Activated naive CD4-positive, alpha-beta T cell treated with anti-CD3 and anti-CD28 coated beads, Interleukin-2, amount 50 U/mL, for 24 hours (primary cell): ENCODE results near the gene TTC39B.
A peak's percentile ranks its signal among the peaks of the same experiment; 100 is the strongest.

Experiments used
- H3K27ac Mint-ChIP-seq: one replicate; pipeline ENCODE4 v1.8.0; 2021; ENCODE audit warnings: mild to moderate bottlenecking, mixed read lengths
- H3K27me3 Mint-ChIP-seq: one replicate; pipeline ENCODE4 v1.8.0; 2021; ENCODE audit warnings: mixed read lengths
- H3K36me3 Mint-ChIP-seq: one replicate; pipeline ENCODE4 v1.8.0; 2021; ENCODE audit warnings: mixed read lengths
- H3K4me1 Mint-ChIP-seq: one replicate; pipeline ENCODE4 v1.8.0; 2021; ENCODE audit warnings: mixed read lengths
- H3K4me3 Mint-ChIP-seq: one replicate; pipeline ENCODE4 v1.8.0; 2021; ENCODE audit warnings: mild to moderate bottlenecking, mixed read lengths
- H3K9me3 Mint-ChIP-seq: one replicate; pipeline ENCODE4 v1.8.0; 2021; ENCODE audit warnings: mixed read lengths

TTC39B gene

DNA sequence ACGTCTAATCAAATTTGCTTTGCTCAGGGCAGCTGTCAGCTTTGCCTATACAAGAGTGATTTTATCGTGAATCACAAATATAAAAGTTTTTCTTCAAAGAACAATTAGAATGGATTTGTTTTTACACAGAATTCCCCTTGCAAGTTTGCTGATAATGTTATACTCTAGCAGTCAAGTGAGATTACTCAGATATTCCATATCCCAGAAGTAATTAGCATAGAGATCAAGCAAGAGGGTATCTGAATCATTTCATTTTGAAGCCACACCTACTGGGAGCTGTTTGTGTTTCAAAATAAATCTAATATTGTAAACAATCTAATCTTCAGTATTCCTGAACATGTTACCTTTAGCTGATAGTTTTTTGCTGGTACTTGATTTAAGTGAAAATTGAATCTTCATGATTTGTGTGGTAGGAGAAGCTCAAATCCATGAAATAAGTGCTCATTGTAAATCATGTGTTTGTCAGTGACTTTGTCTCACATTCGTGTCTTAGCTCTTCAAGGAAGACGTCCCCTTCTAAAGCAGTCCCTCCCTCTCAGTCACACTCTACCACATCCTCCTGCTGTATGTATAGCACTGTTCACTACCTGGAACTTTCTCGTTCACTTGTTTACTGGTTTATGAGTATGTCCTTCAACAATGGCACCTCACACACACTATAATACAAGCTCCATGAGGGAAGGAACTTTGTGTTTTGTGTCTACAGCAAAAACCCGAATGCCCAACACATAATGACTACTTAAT is 3.3 kb upstream of the TTC39B start:
- H3K36me3 Mint-ChIP-seq: peaks cover 3% of the 10 kb centered on the region
- peak overlapping the region; percentile 51 for H3K4me3 Mint-ChIP-seq
- H3K27ac Mint-ChIP-seq: peak overlapping the region; percentile 91
- H3K4me1 Mint-ChIP-seq: peaks cover 53% of the 10 kb centered on the region
- H3K27me3 Mint-ChIP-seq: no peaks in the 10 kb centered on the region
- no peaks in the 10 kb centered on the region for H3K9me3 Mint-ChIP-seq

DNA sequence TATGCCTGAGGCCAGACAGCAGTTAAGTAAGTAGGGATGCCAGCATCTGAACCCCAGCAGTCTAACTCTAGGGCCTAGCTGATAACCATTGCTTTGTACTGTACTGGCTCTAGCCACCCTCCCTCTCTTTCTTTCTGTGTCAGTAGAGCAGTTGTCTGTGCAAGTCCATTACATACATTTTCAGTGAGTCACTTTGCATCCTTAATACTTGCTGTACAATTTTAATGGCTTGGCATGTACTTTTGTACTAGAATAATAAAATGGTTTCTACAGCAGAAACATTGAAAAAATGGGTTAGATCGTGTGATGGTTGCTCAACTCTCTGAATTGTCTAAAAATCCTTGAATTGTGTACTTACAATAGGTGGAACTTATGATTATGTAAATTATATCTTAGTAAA is 1.5 kb upstream of the TTC39B start:
- H3K9me3 Mint-ChIP-seq: no peaks in the 10 kb centered on the region
- peak overlapping the region; percentile 80 for H3K27ac Mint-ChIP-seq
- H3K27me3 Mint-ChIP-seq: no peaks in the 10 kb centered on the region
- H3K36me3 Mint-ChIP-seq: peaks cover 7% of the 10 kb centered on the region
- peaks cover 67% of the 10 kb centered on the region for H3K4me1 Mint-ChIP-seq
- H3K4me3 Mint-ChIP-seq: peak overlapping the region; percentile 98

DNA sequence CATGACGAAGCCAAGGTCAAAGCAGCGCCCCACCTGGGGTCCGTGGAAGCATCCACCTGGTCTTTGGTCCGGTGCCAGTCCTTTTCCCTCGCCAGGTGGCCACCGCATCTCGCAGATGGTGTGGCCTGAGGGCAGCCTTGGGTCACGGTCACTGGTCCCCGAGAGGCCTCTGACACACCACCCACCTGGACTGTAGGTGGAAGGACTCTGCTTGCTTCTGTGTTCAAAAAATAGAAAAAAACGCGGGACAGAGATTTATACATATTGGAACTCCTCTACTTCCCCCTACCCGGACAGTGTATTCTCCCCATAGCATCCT is 466 bp upstream of the TTC39B start:
- Mint-ChIP-seq H3K4me3 (peak overlapping the region; percentile 98), H3K4me1 (peaks cover 67% of the 10 kb centered on the region), H3K27me3 (no peaks in the 10 kb centered on the region), H3K27ac (peak overlapping the region; percentile 88), H3K36me3 (peaks cover 5% of the 10 kb centered on the region), H3K9me3 (no peaks in the 10 kb centered on the region)

DNA sequence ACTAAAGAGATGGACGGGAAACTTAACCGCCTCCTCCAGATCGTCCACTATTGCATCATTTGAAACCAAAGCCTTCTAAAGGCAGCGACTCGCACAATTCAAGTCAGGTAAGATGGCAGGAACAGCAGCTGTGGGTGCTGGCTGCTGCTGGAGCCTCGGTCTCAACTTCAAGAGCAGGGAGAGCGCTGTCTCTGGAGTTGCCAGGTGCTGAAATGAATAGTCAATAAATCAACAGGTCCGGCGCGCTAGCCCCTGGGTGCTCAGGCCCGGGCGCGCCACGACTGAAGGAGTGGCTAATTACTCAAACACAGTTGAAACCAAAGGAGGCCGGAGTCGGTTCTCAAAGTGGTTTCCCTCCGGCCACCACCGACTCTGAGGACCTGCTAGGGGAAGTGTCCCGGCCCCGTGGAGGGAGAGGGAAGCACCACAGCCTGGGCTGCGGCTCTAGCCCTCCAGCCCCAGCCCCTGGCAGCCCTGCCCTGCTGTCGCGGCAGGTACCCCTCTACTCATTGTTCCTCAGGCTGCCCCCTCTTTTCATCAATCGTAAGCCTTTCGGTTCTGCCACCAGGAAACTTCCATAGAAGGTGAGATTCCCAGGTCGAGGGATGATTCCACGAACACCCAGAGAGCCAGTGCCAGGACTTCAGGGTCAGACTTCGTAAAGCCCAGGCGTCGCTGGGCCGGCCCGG is 804 bp downstream of the TTC39B start:
- no peaks in the 10 kb centered on the region for H3K9me3 Mint-ChIP-seq
- H3K4me1 Mint-ChIP-seq: peaks cover 63% of the 10 kb centered on the region
- H3K27me3 Mint-ChIP-seq: no peaks in the 10 kb centered on the region
- H3K36me3 Mint-ChIP-seq: peaks cover 6% of the 10 kb centered on the region
- peak overlapping the region; percentile 98 for H3K4me3 Mint-ChIP-seq
- peak overlapping the region; percentile 92 for H3K27ac Mint-ChIP-seq

DNA sequence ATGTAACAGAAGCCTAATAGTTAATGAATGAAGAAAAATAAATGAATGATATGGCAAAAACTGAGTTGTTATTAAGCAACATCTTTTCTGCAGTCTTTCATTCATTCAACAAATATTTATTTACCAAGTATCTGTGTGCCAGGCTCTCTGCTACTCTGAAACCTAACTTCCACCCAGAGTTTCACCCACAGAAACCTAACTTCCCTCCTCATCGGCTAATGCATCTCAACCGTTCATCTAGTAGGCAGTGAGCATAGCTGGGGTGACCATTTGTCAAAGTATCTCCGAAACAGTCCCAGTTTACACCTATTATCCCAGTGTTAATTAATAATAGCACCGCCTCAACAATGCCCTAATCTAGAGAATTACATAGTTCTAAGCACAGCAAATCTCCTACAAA is 1.5 kb downstream of the TTC39B start:
- peak overlapping the region; percentile 92 for H3K27ac Mint-ChIP-seq
- H3K4me3 Mint-ChIP-seq: peak overlapping the region; percentile 98
- H3K27me3 Mint-ChIP-seq: no peaks in the 10 kb centered on the region
- H3K36me3 Mint-ChIP-seq: peaks cover 9% of the 10 kb centered on the region
- peaks cover 66% of the 10 kb centered on the region for H3K4me1 Mint-ChIP-seq
- H3K9me3 Mint-ChIP-seq: peaks cover 4% of the 10 kb centered on the region

DNA sequence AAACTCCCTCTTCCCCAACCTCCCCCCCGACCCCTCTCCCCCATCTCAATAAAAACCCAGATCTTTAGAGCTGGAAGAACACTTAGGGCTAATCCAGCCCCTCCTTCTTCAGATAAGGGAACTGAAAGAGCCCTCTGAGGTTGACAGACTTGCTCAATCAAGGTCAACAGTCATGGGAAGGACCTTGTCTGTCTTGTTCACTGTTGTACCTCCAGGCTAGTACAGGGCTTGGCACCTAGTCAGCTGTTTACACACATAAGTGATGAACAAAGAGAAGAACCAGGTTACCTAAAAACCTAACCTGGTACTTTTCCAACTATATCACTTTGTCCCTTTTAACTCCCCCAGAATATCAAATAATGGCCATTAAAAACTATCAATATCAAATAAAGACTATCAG is 2.4 kb downstream of the TTC39B start:
- Mint-ChIP-seq H3K4me1 (peaks cover 66% of the 10 kb centered on the region), H3K4me3 (peak overlapping the region; percentile 98), H3K9me3 (peaks cover 4% of the 10 kb centered on the region), H3K36me3 (peaks cover 9% of the 10 kb centered on the region), H3K27me3 (no peaks in the 10 kb centered on the region), H3K27ac (peak overlapping the region; percentile 95)

DNA sequence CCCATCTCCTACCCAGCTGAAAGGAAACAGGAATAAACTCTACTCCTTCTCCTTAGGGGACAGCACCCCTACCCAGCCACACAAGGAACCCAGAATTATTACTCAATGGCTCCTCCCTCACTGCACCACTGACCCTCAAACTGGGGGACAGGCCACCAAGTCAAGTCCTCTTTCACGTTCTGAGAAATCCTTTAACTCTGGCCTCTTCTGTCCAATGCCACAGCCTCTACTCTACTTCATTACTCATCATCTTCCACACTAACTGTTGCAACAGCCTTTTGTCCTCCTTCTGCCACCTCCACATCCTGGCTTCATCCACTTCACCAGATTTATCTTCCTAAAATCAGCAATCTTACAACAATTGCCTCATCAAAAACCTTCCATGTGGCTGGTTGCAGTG is 6.8 kb downstream of the TTC39B start:
- Mint-ChIP-seq H3K27ac (peak overlapping the region; percentile 100), H3K9me3 (peaks cover 4% of the 10 kb centered on the region), H3K4me1 (peaks cover 79% of the 10 kb centered on the region), H3K4me3 (peak overlapping the region; percentile 56), H3K36me3 (peaks cover 24% of the 10 kb centered on the region), H3K27me3 (no peaks in the 10 kb centered on the region)

DNA sequence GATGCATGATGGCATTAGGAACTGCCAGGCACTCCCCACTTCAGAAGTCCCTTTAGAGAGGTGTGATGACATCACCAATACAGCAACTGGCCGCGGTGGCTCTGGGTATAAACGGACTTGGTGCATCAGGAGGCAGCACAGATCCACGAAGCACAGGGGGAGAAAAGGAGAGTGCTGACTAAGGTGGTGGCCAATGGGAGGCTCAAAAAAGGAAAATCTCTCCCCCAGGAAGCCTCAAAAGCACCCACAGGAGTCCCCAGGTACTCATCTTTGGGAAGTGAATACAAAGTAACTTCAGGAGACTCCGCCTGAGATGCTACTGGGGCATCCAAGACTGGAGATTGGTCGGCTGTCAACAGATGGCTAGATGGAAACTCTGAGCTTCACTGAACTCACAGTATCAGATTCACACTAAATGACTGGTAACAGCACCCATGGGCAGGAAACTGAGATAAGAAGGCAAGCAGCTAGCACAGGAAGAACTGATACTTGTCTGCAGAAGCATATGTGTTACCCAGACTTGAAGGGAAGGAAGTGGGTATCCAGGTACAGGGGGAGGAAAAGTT is 7.6 kb downstream of the TTC39B start:
- Mint-ChIP-seq H3K4me1 (peaks cover 79% of the 10 kb centered on the region), H3K9me3 (peaks cover 4% of the 10 kb centered on the region), H3K4me3 (peak overlapping the region; percentile 78), H3K36me3 (peaks cover 22% of the 10 kb centered on the region), H3K27ac (peak overlapping the region; percentile 100), H3K27me3 (no peaks in the 10 kb centered on the region)

DNA sequence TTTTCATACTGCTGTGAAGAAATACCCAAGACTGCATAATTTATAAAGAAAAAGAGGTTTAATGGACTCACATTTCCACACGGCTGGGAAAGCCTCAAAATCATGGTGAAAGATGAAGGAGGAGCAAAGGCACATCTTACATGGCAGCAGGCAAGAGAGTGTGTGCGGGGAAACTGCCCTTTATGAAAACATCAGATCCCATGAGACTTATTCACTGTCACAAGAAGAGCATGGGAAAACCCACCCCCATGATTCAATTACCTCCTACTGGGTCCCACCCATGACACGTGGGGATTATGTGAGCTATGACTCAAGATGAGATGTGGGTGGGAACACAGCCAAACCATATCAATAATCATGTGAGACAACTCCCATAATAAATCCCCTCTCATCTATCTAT is 8.7 kb downstream of the TTC39B start:
- H3K4me1 Mint-ChIP-seq: peaks cover 84% of the 10 kb centered on the region
- peaks cover 4% of the 10 kb centered on the region for H3K9me3 Mint-ChIP-seq
- H3K27me3 Mint-ChIP-seq: no peaks in the 10 kb centered on the region
- peak overlapping the region; percentile 78 for H3K4me3 Mint-ChIP-seq
- peak overlapping the region; percentile 100 for H3K27ac Mint-ChIP-seq
- H3K36me3 Mint-ChIP-seq: peaks cover 21% of the 10 kb centered on the region

DNA sequence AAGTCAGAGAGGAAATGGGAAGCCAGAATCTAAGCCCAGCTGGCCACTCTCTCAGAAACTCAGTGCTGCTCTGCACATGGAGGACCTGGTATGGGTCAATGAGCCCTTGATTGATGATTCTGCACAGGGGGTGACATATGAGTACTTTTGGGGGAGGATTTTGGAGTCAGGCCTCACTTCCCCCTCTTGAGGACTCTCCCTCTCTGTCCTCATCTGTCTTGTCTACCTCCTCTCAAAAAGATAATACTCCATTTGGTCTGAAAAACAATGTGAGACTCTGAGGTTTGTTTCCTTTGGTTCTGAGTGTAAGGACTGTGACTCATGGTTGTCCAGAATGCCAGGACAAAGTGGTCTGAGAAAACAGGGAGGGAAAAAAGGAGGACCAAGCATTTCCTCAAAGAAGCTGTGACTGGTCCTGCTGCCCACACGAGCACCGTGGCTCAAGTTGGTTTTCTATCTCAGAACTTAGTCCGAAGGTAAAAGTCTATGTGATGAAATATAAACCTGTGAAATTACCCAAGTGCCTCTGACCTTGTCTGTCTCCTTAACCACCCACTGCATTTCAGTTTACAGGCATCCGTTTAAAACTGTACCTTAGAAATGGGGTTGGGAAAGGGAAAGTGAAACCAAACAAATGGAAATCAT is 11.1 kb downstream of the TTC39B start:
- peaks cover 1% of the 10 kb centered on the region for H3K9me3 Mint-ChIP-seq
- H3K27me3 Mint-ChIP-seq: no peaks in the 10 kb centered on the region
- H3K27ac Mint-ChIP-seq: peak overlapping the region; percentile 100
- peak overlapping the region; percentile 82 for H3K4me3 Mint-ChIP-seq
- peaks cover 19% of the 10 kb centered on the region for H3K36me3 Mint-ChIP-seq
- peaks cover 85% of the 10 kb centered on the region for H3K4me1 Mint-ChIP-seq

DNA sequence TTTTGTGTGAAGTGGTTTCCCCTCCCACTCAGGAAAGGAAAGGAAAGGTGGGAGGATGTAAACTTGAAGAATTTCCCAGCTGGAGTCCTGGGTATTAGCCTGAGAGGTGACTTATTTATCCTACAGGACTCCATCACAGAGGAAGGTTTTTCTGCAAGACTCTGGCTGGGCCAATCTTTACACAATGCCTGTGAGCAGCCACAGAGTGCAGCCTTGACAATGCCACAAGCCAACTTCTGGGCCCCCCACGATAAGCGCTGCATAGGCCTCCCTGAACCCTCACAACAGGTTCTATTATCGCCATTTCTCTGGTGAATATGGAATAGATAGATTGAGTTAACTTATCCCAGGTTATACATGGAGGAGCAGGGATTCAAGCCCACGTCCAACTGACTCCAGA is 12.4 kb downstream of the TTC39B start:
- H3K4me3 Mint-ChIP-seq: peak overlapping the region; percentile 89
- H3K4me1 Mint-ChIP-seq: peaks cover 84% of the 10 kb centered on the region
- peaks cover 21% of the 10 kb centered on the region for H3K36me3 Mint-ChIP-seq
- H3K27me3 Mint-ChIP-seq: no peaks in the 10 kb centered on the region
- H3K27ac Mint-ChIP-seq: peak overlapping the region; percentile 100
- no peaks in the 10 kb centered on the region for H3K9me3 Mint-ChIP-seq

DNA sequence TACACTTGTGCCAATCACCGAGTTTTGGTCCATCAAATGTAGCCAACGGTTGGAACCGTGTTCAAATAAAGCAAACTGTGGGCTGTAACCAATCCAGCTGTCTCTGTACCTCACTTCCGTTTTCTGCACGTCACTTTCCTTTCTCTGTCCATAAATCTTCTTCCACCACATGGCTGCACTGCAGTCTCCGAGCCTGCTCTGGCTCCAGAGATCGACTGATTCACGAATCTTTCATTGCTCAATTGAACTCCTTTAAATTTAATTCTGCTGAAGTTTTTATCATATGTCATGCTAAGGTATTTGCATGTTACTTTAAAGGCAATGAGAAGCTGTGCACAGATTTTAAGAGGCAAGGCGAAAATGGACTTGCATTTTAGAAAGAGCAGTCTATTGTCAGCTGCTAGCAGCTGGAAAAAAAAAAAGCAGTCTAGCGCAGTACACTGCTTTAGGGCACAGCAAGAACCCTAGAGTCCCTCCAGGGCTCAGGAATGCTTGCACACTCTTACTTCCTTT is 13.2 kb downstream of the TTC39B start:
- peak overlapping the region; percentile 89 for H3K4me3 Mint-ChIP-seq
- no peaks in the 10 kb centered on the region for H3K9me3 Mint-ChIP-seq
- peak overlapping the region; percentile 100 for H3K27ac Mint-ChIP-seq
- no peaks in the 10 kb centered on the region for H3K27me3 Mint-ChIP-seq
- H3K36me3 Mint-ChIP-seq: peaks cover 18% of the 10 kb centered on the region
- peaks cover 84% of the 10 kb centered on the region for H3K4me1 Mint-ChIP-seq

DNA sequence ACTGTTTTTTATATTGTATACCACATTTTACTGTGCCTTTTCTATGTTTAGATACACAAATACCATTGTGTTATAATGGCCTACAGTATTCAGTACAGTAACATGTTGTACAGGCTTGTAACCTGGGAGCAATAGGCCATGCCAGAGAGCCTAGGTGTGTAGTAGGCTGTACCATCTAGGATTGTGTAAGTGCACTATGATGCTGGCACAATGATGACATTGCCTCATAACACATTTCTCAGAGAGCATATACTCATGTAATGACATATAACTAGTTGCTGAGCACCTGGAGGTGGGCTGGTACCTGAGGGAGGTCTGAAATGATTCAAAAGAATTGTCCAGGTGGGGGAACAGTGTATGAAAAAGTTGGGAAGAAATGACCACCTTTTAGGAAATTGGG is 13.9 kb downstream of the TTC39B start:
- Mint-ChIP-seq H3K4me1 (peaks cover 79% of the 10 kb centered on the region), H3K27me3 (no peaks in the 10 kb centered on the region), H3K27ac (peak overlapping the region; percentile 88), H3K9me3 (no peaks in the 10 kb centered on the region), H3K36me3 (peaks cover 13% of the 10 kb centered on the region), H3K4me3 (peak overlapping the region; percentile 89)

DNA sequence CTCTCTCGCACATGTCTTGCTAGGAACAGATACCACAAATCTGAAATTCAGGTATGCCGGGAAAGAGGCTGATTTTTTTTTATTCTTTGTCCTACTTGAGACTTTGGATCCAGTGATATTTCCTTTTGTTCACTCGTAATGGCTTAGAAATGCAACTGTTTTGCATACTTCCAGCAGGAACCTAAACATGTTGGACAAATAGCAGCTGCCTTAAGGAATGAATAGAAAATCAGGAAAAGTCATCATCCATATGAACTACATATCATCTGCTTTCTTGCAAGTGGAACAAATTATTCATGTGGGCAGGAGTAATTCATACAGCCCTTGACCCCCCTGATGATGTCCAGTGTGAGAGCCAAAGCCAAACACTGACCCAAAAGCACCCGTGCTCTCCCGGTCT is 17.4 kb downstream of the TTC39B start:
- no peak overlapping the region for H3K4me3 Mint-ChIP-seq
- H3K9me3 Mint-ChIP-seq: no peaks in the 10 kb centered on the region
- H3K4me1 Mint-ChIP-seq: peaks cover 64% of the 10 kb centered on the region
- H3K27ac Mint-ChIP-seq: peak overlapping the region; percentile 26
- no peaks in the 10 kb centered on the region for H3K27me3 Mint-ChIP-seq
- peaks cover 10% of the 10 kb centered on the region for H3K36me3 Mint-ChIP-seq

DNA sequence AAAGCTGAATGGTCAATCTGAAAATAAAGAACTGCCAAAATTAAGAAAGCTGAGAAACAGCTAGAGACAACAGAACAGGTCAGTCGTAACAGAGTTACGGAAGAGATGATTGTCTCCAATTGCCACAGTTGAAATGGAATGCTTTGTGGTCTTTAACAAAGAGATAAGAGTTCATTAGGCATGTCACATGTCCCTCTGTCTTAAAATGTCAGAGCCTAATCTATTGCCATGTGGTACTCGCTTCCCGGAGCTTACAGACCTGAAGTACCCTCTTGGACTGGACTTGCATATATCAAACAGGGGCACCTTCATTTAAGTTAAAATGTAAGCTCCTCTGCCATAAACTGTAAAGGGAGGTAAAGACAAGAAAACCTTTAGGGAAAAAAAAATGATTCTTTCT is 19.7 kb downstream of the TTC39B start:
- Mint-ChIP-seq H3K4me3 (no peak overlapping the region), H3K9me3 (no peaks in the 10 kb centered on the region), H3K4me1 (peaks cover 59% of the 10 kb centered on the region), H3K36me3 (peaks cover 8% of the 10 kb centered on the region), H3K27me3 (no peaks in the 10 kb centered on the region), H3K27ac (peak overlapping the region; percentile 12)
